HG03135 (cell line): ENCODE data around the gene TRIP10.

Experiments used
- ATAC-seq: cut with Tn5 transposase; IDR thresholded peaks from one replicate; pipeline ENCODE4 v1.9.1; 2021; ENCODE audit warnings: mild to moderate bottlenecking, moderate library complexity; ENCODE audit not compliant: unreplicated experiment

Gene TRIP10

DNA sequence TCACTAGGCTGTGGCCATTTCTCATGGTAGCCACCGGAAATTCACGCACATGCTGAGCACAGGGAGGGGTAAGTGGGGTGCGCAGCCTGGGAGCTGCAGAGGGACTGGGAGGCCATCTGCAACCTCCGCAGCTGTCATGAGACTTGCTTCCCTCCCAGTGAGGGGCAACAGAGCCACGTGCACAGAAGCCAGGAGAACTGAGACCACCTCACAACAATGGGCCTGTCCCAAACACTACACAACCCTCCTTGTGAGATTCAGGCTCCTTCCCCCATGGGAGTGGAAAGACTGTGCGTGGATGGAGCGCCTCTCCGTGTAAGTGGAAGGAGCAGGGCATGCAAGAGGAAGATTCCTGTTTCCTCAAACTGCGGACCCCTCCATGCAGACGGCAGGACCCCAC lies 27.9 kb upstream of the TRIP10 start:
- no peak for ATAC-seq

GRCh38 chr19:6712231-6712630 lies 27.2 kb upstream of the TRIP10 start:
- ATAC-seq = no peak

GRCh38 chr19:6712692-6713670 lies 26.5 kb upstream of the TRIP10 start:
- no peak for ATAC-seq

DNA sequence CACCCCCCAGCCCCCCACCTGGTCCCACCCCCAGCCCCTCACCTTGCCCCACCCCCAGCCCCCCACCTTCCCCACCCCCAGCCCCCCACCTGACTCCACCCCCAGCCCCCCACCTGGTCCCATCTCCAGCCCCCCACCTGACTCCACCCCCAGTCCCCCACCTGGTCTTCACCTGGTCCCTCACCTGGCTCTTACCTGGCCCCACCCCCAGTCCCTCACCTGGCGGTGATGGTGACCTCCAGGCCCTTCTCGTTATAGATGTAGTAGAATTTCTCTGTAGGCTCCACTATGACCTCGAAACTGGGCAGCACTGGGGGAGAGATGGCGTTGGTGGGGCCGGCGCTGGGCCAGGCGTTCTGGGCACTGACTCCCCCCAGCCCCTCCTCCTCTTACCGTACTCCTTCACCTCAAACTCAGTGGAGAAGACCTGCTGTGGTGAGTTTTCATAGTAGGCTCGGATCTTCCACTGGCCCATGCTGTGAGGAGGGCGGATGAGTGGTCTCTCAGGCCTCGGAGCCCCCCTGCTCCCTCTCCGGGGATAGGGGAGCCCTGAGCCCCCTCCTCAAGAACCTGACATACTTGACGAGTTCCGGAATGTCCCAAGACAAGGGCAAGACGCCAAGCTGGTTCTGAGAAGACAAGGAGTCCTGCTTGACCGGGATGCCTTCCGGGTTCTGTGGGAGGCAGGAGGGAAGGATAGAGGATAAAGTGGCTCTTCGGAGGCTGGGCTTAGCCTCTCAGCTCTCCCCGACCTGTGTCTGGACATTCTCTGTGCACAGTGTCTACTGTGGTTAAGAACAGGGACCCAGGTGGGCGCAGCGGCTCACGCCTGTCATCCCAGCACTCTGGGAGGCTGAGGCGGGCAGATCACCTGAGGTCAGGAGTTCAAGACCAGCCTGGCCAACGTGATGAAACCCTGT lies 25.4 kb upstream of the TRIP10 start:
- ATAC-seq = no peak

DNA sequence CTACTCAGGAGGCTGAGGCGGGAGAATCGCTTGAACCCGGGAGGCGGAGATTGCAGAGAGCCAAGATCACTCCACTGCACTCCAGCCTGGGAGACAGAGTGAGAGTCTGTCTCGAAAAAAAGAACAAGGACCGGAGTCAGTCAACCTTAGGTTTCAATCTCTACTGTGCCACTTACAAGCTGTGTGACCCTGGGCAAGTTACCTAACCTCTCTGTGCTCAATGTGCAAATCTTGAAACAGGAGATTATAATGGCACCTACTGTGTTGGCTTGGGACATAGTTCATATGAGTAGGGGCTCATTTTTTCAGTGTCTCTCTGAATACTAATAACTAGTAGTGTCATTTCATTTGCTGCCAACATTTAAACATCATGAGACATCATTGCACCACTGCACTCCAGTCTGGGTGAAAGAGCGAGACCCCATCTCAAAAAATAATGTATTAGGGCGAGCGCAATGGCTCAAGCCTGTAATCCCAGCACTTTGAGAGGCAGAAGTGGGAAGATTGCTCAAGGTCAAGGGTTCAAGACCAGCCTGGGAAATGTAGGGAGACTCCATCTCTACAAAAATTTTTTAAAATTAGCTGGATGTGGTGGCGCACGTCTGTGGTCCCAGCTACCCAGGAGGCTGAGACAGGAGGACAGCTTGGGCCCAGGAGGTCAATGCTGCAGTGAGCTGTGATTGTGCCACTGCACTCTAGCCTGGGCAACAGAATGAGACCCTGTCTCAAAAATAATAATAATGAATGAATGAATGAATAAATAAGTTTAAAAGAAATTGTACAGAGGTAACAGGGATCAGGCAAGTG lies 24.5 kb upstream of the TRIP10 start:
- ATAC-seq = no peak

GRCh38 chr19:6716610-6716970 lies 22.9 kb upstream of the TRIP10 start:
- no peak for ATAC-seq

DNA sequence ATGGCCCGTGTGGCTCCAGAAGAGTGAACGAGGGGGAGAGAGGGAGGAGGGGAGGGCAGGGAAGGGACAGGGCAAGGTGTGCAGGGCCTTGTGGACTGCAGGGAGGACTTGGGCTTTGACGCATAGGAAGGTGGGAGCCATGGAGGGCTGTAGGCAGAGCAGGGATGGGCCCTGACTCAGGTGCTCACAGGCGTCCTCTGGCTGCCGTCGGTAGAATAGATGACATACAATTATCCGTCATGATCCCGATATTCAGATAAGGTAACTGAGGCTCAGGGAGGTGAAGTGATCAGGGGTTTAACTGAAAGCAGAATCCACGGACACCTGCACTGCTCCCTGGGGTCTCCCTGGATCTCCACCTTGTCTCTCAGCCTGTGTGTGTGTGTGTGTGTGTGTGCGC lies 22.4 kb upstream of the TRIP10 start:
- ATAC-seq = no peak

GRCh38 chr19:6717441-6717971 lies 22.0 kb upstream of the TRIP10 start:
- no peak for ATAC-seq

DNA sequence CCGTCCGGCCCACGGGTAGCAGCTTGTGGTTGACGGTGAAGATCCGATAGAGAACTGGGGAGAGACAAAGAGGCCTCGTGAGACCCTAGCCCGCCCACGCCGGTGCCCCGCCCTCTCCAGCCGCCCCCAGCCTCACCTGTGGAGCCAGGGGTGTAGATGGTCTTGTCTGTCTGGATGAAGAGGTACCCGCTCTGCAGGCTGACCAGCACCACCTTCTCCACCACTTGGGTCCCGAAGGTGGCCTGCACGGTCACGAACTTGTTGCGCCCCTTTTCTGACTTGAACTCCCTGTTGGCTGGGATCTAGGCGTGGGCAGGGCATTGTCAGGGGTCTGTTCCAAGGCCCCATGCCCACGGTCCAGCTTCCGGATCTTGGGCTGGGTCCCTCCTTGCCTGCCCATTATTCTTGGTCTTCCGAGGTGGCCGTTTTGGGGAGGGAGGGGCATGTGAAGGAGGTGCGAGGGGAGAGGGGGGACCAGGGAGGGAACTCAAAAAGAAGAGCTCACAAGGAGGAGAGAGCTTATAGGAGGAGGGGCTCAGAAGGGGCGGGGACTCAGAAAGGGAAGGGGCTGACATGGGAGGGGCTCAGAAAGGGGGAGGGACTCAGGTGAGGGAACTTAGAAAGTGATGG lies 21.3 kb upstream of the TRIP10 start:
- ATAC-seq = no peak

DNA sequence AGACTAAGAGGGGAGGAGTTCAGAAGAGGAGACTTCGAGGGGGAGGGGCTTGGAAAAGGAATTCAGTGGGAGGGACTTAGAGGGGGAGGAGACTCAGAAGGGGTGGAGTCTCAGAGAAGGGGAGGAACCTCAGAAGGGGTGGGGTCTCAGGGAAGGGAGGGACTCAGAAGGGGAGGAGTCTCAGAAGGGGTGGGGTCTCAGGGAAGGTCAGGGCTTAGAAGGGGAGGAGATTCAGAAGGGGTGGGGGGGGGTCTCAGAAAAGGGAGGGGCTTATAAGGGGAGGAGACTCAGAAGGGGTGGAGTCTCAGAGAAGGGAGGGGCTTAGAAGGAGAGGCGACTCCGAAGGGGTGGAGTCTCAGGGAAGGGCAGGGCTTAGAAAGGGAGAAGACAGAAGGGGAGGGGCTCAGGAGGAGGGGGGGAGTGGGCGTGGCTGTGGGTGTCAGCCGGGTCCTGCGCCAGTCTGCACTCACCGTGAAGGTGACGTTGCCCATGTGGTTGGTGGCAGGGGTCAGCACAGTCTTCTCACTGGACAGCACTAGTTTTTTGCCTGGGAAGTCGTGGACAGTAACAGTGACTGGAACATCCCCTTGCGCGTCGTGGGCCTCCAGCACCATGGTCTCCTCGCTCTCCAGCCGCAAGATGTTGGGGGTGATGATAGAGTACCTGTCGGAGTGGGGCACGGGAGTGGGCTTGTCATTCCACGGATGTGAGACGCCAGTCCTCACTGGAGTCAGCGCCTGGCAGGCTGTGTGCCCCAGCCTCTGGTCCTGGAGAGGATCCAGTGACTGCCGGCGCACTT lies 20.5 kb upstream of the TRIP10 start:
- ATAC-seq = no peak

DNA sequence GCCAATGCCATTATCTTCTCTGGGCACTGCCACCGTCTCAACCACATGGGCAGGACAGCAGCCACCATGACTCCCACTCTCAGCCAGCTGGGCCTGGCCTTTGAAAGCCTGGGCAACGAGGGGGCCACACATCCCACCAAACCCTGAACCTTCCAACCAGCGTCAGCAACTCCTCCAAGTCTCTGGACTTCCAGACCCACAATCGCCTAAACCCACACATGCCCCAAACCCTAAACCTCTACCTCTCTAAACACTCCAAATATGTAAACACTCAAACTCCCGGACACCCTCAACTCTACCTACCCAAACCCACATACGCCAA lies 20.0 kb upstream of the TRIP10 start:
- ATAC-seq = no peak

DNA sequence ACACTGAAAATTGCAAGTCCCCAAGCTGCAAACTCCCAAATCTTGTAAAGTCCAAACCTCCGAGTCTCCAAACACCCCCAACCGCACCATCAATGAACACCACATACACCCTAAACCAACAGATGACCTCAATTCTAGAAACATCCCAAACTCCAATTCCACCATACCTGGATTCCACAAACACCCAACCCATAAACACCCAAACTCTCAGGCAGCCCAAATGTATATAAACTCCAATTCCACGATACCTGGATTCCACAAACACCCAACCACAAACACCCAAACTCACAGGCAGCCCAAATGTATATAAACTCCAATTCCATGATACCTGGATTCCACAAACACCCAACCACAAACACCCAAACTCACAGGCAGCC lies 19.5 kb upstream of the TRIP10 start:
- ATAC-seq = no peak

GRCh38 chr19:6720369-6721137 lies 18.9 kb upstream of the TRIP10 start, which contains the start of gene C3:
TSS of gene C3 (minus strand) at chr19:6720650. CDS start at chr19:6720589, 61 bp downstream.
- ATAC-seq = no peak

- no peak for ATAC-seq
These were observed 18.4 kb upstream of the TRIP10 start for GRCh38 chr19:6721138-6721474.

DNA sequence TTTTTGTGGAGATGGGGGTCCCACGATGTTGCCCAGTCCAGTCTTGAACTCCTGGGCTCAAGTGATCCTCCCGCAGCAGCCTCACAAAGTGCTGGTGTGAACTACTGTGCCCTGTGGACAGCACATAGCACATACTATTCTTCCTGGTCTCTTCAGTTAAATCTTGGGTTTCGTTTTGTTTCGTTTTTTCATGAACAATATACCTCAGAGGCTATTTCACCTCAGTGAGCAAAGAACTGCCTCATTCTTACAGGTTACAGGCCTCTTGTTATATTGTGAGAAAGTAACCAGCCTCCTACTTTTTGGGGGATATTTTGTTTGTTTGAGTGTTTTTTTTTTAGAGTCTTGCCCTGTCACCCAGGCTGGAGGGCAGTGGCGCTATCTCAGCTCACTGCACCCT lies 17.7 kb upstream of the TRIP10 start:
- ATAC-seq = no peak

DNA sequence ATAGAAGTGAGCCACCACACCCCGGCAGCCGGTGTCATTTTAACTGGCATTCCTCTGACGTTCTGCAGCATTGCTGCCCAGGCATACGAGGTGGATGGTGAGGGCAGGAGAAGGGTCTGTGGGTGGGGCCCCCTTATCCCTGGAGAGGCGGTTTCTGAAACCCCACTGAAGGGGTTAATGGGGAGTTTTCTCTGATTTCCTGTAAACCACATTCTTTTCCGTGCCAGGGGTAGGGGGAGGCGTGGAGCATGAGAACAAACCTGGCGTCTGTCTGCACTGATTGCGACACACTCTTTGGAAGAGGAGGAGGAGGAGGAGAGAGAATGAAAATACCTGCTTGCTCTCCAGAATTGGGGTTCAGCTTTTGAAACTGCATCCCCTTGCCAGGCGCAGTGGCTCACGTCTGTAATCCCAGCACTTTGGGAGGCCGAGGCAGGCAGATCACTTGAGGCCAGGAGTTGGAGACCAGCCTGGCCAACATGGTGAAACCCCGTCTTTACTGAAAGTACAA lies 16.3 kb upstream of the TRIP10 start:
- no peak for ATAC-seq

- ATAC-seq = no peak
These were observed 15.7 kb upstream of the TRIP10 start for GRCh38 chr19:6723738-6724137.

DNA sequence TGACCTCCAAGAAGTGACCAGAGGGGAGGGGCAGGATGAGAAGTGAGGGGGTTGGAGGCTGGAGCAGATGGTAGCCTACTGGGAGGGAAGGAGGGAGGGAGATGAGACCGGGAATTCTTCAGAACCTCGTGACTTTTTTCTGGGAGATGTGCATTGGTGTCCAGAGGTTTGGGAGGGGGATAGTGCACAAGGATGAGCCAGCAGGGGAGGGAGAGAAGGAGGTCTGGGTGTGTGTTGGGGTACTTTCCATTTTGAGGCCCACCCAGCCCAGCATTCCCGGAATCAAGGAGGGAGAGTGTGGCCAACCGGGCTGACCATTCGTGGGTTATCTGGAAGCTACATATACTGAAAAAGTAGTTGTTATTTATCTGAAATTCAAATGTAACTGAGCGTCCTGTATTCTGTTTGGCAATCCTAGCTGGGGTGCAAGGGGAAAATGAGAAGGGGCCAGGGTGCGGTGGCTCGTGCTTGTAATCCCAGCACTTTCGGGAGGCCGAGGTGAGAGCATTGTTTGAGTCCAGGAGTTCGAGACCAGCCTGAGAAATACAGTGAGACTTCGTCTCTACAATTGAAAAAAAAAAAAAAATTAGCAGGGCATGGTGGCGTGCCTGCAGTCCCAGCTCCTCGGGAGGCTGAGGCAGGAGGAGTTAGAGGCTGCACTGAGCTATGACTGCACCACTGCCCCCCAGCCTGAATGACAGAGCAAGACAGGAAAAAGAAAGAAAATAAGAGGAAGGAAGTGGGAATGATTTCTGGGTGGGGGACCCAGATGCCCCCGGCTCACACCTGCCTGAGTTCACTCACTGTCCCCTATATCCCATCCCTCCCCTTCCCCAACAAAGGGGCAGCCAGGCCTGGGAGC lies 14.6 kb upstream of the TRIP10 start:
- no peak for ATAC-seq
